Breast epithelium (tissue), 3 donors: ENCODE data around the gene C2orf68.

ENCODE experiments used
- CTCF ChIP-seq, 3 donors: fragments of 450-650 bp; IDR thresholded peaks; one replicate each; pipeline ENCODE4 v1.5.1; 2016 to 2017; ENCODE audit warnings: antibody characterized with exemption in 3 of 3, mild to moderate bottlenecking in 3 of 3, moderate library complexity in 3 of 3
- POLR2A ChIP-seq: fragments of 450-650 bp; IDR thresholded peaks from one replicate; pipeline ENCODE4 v1.6.1; 2016; ENCODE audit warnings: antibody characterized with exemption, mild to moderate bottlenecking, moderate library complexity

- TF ChIP-seq CTCF (IDR thresholded peaks at IDR 0.05) (no peak), POLR2A (no peak)
Measured at GRCh38 chr2:85653996-85654395, 42.1 kb upstream of the C2orf68 start.
